KOPT-K1 (cell line): ENCODE results near the gene TNNI3K.

Experiments
- H3K27ac ChIP-seq: fragments of 200-600 bp; sonication (generic); 2 replicates; pipeline ENCODE4 v1.5.1; 2016; ENCODE audit warnings: antibody characterized with exemption, mild to moderate bottlenecking, low read depth, low read length; ENCODE audit not compliant: poor library complexity, severe bottlenecking
- H3K36me3 ChIP-seq: fragments of 200-600 bp; sonication (generic); 2 replicates; pipeline ENCODE4 v1.5.1; 2017; ENCODE audit warnings: antibody characterized with exemption, mild to moderate bottlenecking, low read length, moderate library complexity; ENCODE audit not compliant: insufficient read depth
- H3K9me3 ChIP-seq: fragments of 200-600 bp; sonication (generic); 2 replicates; pipeline ENCODE4 v1.5.1; 2017; ENCODE audit warnings: antibody characterized with exemption, low read length, mild to moderate bottlenecking; ENCODE audit not compliant: insufficient read depth, poor library complexity, severe bottlenecking

TNNI3K gene

DNA sequence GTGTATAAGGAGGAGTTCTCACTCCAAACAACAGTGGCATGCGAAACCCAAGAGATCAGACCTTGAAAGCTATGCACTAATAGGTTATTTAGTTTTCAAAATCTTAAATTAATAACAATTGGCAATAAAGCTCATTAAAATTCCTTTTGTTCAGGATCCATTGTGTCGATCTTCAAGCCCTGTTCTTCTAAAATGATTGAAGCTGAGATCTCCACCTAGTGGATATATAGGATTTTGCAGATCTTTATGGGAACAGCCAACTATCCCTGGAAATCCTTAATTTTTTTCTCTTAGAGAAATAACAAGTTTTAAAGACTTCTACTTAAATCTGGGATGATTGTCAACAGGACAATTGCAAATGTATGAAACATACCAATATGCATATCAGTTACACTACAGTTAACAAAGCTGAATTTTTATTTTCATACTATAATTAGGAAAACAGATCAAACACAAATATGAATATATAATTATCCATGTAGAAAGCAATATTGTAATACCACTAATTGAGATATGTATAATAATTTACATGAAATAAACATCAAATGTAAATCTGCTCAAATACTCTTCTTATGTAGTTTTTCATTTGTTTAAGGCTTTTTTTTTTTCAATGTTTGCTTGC is 233.9 kb downstream of the TNNI3K start:
- no peaks in the 10 kb centered on the region for H3K9me3 ChIP-seq
- no peaks in the 10 kb centered on the region for H3K36me3 ChIP-seq
- H3K27ac ChIP-seq: no peak overlapping the region

DNA sequence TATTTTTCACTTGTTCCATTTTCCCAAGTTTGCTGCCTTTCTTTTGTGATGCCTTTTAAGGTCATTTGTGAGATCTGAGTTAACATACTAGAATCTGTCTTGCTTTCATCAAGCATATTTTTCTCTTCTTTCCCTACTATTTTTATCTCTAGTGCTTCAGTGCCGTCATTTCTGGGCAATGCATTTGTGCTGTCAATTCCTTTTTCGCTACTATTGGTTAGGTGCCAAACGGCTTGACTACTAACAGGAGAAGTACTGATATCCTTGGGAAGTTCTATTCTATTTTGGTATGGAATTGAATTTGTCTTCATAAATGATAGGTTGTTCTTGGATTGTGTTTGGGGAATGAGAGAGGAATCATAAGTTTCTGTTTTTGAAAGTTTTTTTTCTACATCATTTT is 235.1 kb downstream of the TNNI3K start:
- H3K27ac ChIP-seq: no peak overlapping the region
- no peaks in the 10 kb centered on the region for H3K36me3 ChIP-seq
- H3K9me3 ChIP-seq: no peaks in the 10 kb centered on the region

DNA sequence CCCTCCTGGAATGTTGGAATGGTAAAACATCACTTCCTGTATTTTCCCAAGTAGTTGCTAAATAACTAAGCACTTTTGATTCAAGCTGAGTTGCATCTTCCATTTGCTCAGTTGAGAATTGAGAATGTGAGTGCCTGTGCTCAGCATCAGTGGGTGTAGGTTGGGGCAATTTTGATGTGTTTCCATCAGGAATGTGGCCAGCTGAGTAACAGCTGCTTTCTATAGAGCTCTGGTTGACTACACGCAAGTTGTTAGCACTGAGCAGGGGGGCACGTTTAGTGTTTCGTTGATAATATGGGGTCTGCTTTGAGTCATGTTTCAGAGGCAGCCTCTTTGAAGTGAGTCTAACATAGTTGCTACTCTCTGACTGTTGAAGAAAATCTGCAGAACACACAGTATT is 235.7 kb downstream of the TNNI3K start:
- H3K36me3 ChIP-seq: no peaks in the 10 kb centered on the region
- H3K27ac ChIP-seq: no peak overlapping the region
- no peaks in the 10 kb centered on the region for H3K9me3 ChIP-seq

DNA sequence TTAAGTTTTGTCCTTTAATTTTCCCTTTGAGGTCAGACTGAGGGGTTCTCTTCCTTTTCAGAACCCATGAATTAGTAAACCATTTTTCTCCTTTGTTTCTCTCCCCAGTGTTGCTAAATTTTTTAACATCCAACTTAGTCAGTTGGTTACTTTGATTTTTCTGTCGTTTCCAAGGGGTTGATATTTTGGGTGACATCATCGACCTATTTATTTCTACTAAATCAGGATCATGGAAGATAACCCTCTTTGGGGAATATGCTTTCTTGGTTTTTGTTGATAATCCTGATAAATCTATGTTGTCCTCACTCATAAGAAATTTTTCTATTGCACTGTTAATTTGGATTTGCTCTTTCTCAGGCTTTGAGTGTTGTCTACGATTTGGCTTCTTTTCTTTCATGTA is 236.3 kb downstream of the TNNI3K start:
- Histone ChIP-seq H3K9me3 (no peaks in the 10 kb centered on the region), H3K36me3 (no peaks in the 10 kb centered on the region), H3K27ac (no peak overlapping the region)

GRCh38 chr1:74474585-74474984 is 239.4 kb downstream of the TNNI3K start:
- no peaks in the 10 kb centered on the region for H3K36me3 ChIP-seq
- no peaks in the 10 kb centered on the region for H3K9me3 ChIP-seq
- H3K27ac ChIP-seq: no peak overlapping the region

GRCh38 chr1:74478979-74479378 is 243.8 kb downstream of the TNNI3K start:
- Histone ChIP-seq H3K9me3 (no peaks in the 10 kb centered on the region), H3K27ac (no peak overlapping the region), H3K36me3 (no peaks in the 10 kb centered on the region)

- no peaks in the 10 kb centered on the region for H3K9me3 ChIP-seq
These were observed 244.9 kb downstream of the TNNI3K start for GRCh38 chr1:74480068-74480467.

GRCh38 chr1:74481607-74482006 is 246.4 kb downstream of the TNNI3K start:
- no peaks in the 10 kb centered on the region for H3K36me3 ChIP-seq
- no peaks in the 10 kb centered on the region for H3K9me3 ChIP-seq
- no peak overlapping the region for H3K27ac ChIP-seq

More at GRCh38 chr1:74480068-74480467, 244.9 kb downstream of the TNNI3K start:
- no peak overlapping the region for H3K27ac ChIP-seq
- H3K36me3 ChIP-seq: no peaks in the 10 kb centered on the region

DNA sequence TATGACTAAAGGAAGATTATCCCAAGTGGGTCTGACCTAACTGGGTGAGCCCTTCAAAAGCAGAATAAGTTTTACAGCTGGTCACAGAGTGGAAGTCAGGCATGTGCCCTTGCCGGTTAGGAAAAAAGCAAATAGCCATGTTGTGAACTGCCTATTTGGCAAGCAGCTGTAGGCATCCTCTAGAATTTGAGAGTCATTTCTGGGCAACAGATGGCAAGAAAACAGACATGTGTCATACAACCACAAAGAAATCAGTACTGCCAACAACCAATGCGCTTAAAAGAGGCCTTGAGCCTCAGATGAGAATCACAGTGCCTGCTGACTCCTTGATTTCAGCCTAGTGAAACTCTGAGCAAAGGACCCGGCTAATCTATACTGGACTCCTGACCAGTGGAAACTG is 250.4 kb downstream of the TNNI3K start:
- no peaks in the 10 kb centered on the region for H3K36me3 ChIP-seq
- H3K9me3 ChIP-seq: no peaks in the 10 kb centered on the region
- no peak overlapping the region for H3K27ac ChIP-seq

DNA sequence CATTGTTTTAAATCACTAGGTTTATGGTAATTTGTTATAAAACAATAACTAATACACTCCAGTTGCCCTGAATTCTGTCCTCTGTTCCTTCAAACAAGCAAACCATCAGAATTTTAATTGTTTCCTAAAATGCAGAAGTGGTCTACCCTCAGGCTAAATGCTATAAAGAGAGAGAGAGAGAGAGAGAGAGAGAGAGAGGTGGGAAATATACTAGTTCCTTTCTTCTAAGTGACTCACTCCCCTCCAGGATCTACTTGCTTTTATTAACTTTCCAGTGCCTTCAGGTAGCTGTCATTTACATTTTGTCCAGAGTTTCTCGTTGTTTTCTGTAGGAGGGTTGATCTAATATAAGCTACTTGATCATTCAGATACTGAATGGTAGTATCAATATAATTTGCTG is 250.8 kb downstream of the TNNI3K start:
- no peak overlapping the region for H3K27ac ChIP-seq
- H3K9me3 ChIP-seq: no peaks in the 10 kb centered on the region
- H3K36me3 ChIP-seq: no peaks in the 10 kb centered on the region

GRCh38 chr1:74496669-74497068 is 261.5 kb downstream of the TNNI3K start:
- no peaks in the 10 kb centered on the region for H3K36me3 ChIP-seq
- no peaks in the 10 kb centered on the region for H3K9me3 ChIP-seq
- H3K27ac ChIP-seq: no peak overlapping the region

GRCh38 chr1:74498901-74499300 is 263.7 kb downstream of the TNNI3K start:
- Histone ChIP-seq H3K9me3 (no peaks in the 10 kb centered on the region), H3K27ac (no peak overlapping the region), H3K36me3 (no peaks in the 10 kb centered on the region)

DNA sequence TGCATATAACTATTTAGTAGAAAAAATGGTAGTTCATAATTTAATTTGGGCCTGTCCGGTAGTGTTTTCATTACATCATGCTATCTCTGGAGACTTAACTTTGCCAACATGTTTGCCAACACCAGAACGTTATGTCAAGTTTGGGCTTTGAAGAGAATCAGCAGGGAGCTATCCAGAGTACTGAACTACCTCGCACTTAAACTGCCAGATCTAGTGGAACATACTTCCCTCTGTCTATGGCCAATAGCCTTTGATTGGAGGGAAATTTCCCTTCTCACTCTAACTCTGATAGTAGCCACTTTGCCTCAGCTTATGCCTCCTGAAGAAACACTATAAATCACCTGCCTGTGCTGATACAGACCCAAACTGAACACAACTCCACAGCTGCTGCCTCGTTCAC is 267.2 kb downstream of the TNNI3K start:
- Histone ChIP-seq H3K27ac (no peak overlapping the region), H3K36me3 (no peaks in the 10 kb centered on the region)

DNA sequence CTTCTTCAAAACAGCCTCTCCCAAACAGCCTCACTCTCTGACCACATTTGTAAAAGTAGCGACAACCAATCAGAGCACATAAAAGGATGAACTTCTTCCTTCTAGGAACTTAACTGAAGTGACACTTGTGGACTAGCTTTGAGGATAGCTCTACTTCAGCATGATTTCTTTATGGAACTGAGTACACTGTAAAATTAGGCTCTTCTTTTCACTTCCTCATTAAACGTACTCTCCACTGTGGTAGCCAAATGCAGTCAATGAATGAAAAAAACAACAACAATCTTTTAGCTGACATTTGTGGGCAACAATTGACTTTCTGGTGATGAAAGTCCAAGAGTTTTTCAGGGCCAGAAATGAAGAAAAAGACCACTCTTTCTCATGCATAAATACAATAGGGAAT is 267.7 kb downstream of the TNNI3K start:
- no peaks in the 10 kb centered on the region for H3K9me3 ChIP-seq
- no peaks in the 10 kb centered on the region for H3K36me3 ChIP-seq
- no peak overlapping the region for H3K27ac ChIP-seq

More for the DNA sequence above, 267.2 kb downstream of the TNNI3K start:
- H3K9me3 ChIP-seq: no peaks in the 10 kb centered on the region

DNA sequence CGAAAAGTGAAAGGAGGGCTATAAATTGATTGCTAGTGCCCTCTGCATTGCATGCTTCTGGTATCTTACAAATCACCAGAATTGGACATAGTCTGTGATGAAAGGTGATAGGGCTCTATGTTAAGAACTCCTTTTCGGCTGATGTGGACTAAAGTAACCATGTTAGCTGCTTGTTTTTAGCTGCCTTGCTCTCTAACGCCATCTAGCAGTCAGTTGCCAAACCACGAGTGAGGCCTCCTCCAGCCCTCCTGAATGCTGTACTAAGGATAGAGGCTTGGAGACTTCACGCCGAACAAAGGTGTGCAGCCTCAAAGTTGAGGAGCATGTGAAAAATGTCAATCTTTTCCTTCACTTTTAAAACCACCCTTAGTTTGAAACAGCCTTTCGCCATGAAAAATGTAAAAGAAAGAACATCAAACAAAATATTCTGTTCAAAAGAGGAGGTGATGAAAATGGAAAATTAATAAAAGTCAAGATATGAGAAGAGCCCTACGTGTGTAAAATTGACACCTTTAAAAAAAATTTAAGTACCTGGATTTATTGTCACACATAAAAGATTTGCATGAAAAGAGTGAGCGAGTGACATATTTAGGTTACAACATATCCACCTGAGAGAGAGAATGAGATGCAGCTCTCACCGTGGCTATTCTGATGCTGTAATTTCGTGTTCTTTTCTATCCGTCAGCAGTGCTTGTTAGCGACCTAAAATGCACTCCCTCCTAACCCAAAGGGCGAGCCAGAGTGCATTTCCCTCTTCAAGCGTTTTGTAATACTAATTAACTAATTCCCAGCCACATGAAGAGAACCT is 269.1 kb downstream of the TNNI3K start:
- no peak overlapping the region for H3K27ac ChIP-seq
- H3K36me3 ChIP-seq: no peaks in the 10 kb centered on the region
- no peaks in the 10 kb centered on the region for H3K9me3 ChIP-seq
